CD1c-positive myeloid dendritic cell (primary cell): ENCODE data around the gene TRDN.
"Not testable (repeated sequence)": the region's sequence is repeated elsewhere in the genome, so short reads cannot be mapped to it uniquely, and the experiment has no call there.

ENCODE experiments used
- DNase-seq: peaks from one replicate; pipeline ENCODE4 v3.0.0-alpha.2; 2016; ENCODE audit errors: extremely low spot score

The TRDN gene

GRCh38 chr6:123635144-123635543 lies 1.6 kb downstream of the TRDN start:
- DNase-seq: no peak

GRCh38 chr6:123632641-123633040 lies 4.1 kb downstream of the TRDN start:
- no peak for DNase-seq

DNA sequence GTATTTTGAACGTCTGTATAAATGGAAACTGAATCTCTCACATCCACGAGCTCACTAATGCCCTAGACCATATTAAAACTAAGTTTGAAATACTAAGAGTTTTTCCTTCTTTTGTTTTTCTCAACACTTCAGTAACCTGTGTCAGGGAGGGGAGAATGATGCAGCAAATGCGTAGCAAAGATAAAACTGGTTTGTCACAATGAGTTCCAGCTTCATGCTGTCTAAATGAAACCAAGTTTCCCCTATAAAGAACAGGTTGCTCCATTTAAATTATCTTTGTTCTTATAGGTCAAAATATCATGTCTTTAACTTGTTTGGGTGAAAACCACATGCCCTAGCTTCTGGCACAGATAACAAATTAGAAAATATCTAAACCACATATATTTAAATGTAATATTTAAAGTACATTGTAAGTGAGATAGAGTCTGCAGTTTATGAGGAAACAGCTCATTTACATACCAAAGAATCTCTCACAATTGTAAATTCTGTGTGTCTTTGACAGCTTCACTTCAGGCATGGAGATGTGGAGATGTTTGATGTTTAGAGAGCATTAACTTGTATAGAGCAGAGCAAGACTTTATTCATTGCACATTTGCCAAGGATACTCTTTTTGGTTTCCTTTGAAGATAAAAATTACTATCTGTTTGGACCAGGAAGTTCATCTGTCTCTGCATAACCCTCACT lies 7.3 kb downstream of the TRDN start:
- no peak for DNase-seq

- no peak for DNase-seq
These were observed 11.1 kb downstream of the TRDN start for GRCh38 chr6:123625696-123626095.

DNA sequence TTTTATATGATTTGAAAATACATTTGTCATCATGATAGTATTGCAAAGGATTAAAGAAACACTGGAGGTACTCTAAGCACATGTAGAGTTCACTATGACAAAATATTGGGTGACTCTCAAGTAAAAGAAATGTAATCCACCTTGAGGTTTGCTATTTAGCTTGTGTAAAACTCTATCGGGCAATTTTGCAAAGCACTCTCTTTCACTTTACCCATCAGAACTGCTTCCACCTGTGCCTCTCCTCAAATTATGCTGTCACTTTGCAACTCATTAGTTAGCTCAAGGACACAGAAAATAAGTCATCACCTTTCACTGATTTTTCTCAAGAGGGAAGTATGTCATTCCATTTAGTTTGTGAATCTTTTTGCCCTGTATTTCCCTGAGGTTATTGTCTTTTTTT lies 14.0 kb downstream of the TRDN start:
- DNase-seq: no peak

- no peak for DNase-seq
These were observed 17.6 kb downstream of the TRDN start for GRCh38 chr6:123619156-123619555.

DNA sequence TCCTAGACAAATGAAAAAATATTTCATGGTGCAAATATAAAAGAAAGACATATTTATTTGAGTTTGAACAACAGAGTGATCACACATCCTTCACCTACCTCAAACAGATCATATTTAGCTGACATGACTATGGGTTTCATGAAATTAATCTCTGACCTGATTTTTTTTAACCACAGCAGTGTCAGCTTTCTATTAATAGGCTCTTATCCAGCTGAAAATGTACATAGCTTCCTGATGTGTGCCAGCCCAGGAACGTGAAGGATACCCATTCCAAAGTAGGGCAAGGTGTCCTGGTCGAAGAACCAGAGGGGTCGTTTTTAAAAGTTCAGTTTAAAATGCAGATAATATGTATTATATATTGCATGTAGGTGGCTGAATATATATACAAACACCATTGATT lies 19.8 kb downstream of the TRDN start:
- no peak for DNase-seq

DNA sequence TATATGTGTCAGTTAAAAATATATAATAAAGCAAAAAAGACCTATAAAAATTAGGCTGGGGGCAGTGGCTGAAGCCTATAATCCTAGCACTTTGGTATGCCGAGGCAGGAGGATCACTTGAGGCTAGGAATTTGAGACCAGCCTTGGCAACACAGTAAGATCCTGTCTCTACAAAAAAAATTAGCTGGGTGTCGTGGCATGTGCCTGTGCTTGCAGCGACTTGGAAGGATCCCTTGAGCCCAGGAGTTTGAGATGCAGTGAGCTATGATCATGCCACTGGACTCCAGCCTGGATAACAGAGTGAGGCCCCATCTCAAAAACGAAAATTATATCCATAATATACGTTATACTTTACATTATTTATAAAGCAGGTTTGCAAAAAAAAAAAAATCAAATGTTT lies 20.7 kb downstream of the TRDN start:
- no peak for DNase-seq

DNA sequence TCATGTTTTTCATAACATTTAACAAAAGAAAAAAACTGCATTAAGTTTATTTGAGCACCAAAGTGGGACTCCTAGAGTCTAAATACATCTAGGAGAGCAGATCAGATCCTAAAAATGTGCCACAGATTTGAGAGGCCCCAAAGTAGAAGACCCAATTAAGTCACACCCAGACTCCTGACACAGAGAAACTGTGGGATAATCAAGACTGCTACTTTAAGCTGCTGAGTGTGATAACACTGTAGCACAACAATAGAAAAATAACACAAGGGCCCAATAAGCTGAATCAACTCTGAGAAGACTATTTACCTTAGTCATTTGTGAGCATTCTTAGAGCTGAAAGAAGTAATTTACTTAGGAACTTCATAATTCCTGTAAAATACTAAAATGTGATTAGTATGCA lies 26.0 kb downstream of the TRDN start:
- no peak for DNase-seq

DNA sequence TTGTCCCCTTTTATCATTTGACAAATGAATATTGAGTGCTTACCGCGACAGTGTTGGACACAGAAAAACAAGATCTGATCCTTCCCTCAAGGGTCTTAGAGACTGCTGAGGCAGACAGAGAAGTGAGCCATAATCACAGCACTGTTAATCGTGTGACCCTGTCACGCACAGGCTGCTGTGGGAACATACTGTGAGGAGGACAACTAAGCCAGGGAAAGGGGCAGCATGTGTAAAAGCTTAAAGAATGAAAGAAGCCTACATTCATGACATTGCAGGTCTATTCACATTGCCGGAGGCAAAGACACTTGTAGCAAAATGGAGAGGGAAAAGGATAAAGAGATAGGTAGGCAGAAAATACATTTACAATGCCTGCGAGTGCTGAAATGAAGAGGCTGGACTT lies 32.7 kb downstream of the TRDN start:
- no peak for DNase-seq

DNA sequence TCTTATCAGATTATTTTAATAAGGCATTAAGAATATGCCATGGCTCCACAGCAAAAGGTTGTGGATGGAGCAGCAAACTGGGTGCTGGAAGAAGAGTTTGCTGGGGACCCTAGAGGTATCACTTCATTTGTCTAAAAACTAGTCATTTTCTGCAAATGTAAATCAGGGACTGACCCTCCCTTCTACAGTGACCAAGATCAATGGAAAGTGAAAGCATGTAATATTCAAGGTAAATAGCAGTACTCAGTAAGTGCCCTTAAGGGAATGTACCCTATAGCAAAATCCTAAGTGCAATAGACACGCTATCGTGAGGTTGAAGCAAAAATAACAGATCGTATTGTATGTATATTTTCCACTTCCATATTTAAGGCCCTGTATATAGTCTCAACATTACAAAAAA lies 38.7 kb downstream of the TRDN start:
- no peak for DNase-seq

DNA sequence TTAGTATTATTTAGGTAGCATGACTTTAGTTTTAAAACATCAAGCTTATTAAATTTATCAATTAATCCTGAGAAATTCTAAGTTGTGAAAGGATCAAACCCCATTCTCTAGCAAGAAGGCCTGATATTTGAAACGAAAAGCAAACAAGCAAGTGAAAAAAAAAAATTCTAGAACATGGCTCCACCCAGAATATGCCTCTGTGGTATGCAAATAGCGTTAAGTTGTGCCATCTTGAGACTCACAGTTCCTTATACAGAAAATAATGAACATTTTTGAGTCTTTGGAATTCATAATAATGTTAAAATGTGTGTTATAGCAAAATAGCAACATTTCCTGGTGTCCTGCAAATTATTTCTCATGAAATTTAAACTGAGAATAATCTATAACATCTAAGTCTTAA lies 42.0 kb downstream of the TRDN start:
- no peak for DNase-seq

DNA sequence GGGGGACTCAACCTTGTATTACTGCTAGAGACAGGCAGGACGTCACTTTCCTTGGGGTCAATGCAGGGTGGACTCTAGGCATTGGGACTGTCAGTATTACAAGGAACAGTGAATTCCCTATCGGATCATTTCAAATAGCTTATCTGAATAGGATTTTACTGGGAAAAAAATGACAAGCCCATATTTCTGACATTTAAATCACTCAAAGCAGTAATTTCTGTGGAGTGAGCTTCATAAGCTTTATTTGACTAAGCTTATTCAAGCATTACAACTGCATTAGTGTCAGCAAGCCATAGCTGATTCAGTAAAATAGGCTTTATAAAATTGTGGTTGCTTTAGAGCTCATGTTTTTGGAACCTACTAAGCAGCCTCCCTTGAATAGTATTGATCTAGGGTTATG lies 44.3 kb downstream of the TRDN start:
- DNase-seq: no peak

DNA sequence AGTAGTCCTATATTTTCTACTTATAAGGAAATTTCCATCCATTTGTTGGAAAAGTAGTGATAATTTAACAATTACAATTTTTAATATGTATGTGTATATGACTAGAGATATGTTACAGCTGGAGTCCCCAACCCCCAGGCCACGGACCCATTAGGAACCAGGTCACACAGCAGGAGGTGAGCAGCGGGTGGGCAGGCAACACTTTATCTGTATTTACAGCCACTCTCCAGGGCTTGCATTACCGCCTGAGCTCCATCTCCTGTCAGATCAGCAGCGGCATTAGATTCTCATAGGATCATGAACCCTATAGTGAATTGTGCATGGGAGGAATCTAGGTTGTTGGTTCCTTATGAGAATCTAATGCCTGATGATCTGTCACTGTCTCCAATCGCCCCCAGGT lies 46.8 kb downstream of the TRDN start:
- DNase-seq: no peak

GRCh38 chr6:123589317-123589716 lies 47.4 kb downstream of the TRDN start:
- no peak for DNase-seq

DNA sequence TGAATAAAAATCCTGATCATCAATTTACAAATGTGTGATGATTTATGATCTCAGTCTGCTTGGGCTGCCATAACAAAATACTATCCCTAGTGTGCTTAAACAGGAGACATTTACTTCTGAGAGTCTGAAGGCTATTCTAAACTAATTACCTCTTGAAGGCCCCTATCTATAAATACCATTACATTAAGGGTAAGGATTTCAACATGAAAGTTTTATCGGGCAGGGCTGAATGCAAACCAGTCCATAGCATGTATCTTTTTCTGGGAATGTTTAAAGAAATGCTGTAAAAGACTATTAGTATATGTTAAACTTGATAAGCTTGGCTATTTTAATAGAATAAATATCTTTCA lies 48.2 kb downstream of the TRDN start:
- DNase-seq: no peak

DNA sequence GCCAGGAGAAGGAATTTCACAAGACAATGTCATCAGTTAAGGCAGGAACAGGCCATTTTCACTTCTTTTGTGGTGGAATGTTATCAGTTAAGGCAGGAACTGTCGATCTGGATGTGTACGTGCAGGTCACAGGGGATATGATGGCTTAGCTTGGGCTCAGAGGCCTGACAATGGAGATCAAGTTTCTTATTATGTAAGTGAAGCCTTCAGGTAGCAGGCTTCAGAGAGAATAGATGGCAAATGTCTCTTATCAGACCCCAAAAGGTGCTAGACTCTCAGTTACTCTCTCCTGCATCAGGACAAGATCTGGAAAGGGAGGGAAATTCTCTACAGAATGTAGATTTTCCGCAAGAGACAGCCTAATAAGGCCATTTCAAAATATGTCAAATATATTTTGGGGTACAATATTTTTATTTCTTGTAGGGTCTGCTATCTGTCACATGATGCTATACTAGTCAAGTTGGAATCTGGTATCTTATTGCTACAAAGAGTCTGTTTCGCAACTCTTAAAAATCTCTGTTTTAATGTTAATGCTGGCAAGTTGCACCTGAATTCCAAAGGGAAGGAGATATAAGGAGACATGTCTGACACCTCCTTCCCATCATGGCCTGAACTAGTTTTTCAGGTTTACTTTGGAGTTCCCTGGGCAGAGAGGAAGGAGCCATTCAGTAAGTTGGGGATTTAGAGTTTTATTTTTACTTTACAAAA lies 48.8 kb downstream of the TRDN start:
- DNase-seq: no peak

- DNase-seq: not testable (repeated sequence)
These were observed 49.3 kb downstream of the TRDN start for GRCh38 chr6:123587407-123587806.

- no peak for DNase-seq
These were observed 56.4 kb downstream of the TRDN start for GRCh38 chr6:123580331-123580730.

- DNase-seq: no peak
These were observed 61.6 kb downstream of the TRDN start for GRCh38 chr6:123575188-123575587.

DNA sequence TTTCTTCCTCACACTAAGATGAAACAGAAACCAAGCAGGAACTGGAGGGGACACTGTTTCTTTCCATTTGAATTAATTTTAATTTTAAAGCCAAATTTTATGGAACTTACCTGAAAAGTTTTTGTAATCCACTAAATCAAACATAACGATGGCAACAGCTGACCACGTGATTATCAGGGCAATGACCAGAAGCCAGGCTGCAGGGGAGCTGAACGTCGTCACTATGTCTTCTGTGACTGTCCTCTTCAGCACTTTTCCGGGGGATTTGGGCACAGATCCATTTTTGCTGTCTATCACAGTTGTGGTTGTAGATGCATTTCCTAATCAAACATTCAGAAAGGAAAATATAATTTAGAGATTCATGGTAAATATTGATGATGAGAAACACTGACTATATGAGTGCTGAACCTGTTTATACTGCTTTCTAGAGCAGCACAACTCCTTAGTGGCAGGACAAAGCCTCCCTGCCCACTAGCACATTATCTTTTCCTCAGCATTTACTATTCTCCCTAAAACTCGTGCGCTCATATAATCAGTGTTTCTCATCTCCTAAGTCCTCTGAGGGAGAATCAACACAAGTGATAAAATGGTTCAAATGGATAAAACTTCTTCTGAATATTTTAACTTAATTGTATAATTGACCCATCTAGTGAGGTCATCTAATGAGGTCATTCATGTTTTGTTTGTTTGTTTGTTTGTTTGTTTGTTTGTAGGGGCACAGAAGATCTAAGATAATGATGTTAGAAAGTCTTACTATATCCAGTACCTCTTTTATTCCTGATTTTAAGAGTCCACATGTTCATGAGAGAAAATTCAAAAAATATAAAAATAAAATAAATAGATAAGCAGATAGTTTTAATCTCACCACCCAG lies 65.7 kb downstream of the TRDN start:
- DNase-seq: no peak

GRCh38 chr6:123569575-123569974 lies 67.2 kb downstream of the TRDN start:
- DNase-seq: no peak

DNA sequence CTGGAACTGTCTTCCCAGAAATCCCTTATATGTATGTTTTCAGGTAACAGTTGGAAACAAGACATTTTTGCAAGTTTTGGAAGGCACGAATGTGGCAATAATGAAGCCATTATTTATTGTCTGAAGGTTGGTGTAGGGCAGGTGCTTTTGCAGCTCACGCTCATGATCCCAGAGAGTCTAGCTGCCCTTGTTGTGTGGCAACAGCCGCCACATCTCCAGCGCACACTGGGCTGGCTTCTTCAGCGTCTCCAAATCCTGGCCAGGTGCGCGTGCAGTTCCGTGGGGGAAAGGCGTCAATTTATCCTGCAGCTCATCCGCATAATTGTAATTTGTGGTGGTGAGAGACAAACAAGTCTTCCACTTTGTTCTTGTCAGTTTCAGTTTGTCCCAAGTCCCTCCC lies 71.2 kb downstream of the TRDN start:
- no peak for DNase-seq
